Measurements from ENCODE around the gene PDZRN4.
"Not testable (repeated sequence)": the region's sequence is repeated elsewhere in the genome, so short reads cannot be mapped to it uniquely, and the experiment has no call there.

Gene PDZRN4

GRCh38 chr12:41511247-41511646 lies 323.1 kb downstream of the PDZRN4 start:
- DNase-seq (ENCODE audit: low read depth), result no peak

DNA sequence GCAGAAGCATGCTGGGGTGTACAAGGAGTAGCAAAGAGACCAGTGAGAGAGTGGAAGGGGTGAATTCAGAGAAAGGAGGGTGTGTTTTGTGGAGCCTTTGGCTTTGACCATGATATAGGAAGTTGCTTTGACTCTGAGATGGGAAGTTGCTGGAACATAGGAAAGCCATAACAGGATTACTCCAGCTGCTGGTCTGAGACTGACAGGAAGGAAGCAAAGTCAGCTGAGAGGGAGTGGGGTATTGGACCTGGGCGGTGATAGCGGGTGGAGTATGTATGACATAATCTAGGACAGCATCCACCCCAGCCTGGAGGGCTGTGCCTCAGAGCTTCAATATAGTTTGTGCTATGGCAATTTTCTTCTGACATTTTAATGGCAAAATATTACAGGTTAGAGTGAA lies 324.4 kb downstream of the PDZRN4 start:
- DNase-seq (ENCODE audit: low read depth), result no peak

DNA sequence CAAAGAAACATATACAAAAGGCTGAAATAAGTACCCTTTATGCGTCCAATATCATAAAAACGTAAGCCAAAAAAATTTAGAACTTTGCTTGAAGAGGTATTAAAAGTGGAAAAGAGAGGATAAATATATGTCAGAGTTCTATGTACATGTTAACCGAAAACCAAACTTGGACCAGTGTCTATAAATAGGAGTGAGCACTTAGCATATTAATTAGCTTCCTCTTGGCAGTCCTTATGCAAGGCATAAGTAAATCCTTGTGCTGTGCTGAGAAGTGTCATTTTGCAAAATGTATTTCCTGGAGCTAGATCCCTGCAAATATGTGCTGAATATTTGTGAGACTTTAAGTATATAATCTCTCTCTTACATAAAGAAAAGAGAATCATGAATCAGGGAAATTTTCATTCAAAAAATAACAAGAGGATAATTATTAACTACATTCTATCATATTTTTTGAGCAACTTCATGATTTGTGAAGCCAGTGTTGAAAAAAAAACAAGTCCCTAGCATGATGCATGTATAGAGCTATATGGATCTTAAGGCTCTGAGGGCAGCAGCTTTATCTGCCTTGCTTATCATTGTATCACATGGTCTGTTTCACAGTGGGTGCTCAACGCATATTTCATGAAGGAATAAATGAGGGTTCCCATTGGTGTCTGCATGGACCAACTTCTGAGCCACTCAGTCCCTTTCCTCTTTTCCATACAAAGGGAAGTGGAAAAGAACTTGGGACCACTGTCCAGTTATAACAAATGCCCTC lies 326.1 kb downstream of the PDZRN4 start:
- DNase-seq (ENCODE audit: low read depth), result no peak

DNA sequence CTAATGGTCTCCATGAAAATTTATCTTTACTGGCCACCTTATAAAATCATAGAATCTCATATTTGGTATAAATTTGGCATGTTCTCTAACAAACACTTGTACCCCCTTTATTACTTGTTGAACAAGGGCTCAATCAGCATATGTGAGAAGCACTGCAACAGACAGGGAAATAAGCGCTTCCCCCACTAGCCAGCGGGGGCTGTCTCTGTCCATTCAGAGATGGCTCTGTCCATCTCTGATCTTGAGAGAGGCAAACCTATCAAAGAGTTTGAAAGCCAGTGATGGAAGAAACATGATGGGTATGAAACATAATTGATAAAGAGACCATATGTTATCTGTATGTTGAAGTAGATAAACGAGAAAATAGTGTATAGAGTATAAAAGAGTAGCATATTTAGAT lies 326.8 kb downstream of the PDZRN4 start:
- DNase-seq (ENCODE audit: low read depth), result no peak

DNA sequence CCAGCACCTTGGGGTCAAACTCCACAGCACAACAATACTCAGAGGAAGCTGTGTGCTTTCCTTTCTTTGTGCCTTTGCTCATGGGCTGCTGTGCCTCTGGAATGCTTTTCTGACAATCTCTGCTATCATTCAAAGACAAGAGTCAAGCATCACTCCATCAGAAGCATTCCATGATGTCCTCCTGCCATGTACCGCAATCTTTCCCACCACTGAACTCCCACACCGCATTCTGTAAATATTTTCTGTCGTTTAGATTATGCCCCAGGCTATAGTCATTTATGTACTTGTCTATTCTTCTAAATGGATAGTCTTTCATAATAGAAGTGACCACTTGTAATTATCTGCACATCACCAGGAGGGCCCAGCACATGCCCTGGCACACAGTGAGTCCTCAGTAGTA lies 327.8 kb downstream of the PDZRN4 start:
- DNase-seq (ENCODE audit: low read depth), result no peak

- no peak for DNase-seq (ENCODE audit: low read depth)
Observed at GRCh38 chr12:41520869-41521268, 332.7 kb downstream of the PDZRN4 start.

GRCh38 chr12:41521872-41522379 lies 333.8 kb downstream of the PDZRN4 start:
- peak; percentile 95 for DNase-seq (ENCODE audit: low read depth)

GRCh38 chr12:41527062-41527461 lies 338.9 kb downstream of the PDZRN4 start:
- DNase-seq (ENCODE audit: low read depth), result peak; percentile 22

- no peak for DNase-seq (ENCODE audit: low read depth)
Observed at GRCh38 chr12:41527534-41528116, 339.5 kb downstream of the PDZRN4 start.

GRCh38 chr12:41528874-41529273 lies 340.8 kb downstream of the PDZRN4 start:
- no peak for DNase-seq (ENCODE audit: low read depth)

- no peak for DNase-seq (ENCODE audit: low read depth)
Observed at GRCh38 chr12:41530441-41530840, 342.3 kb downstream of the PDZRN4 start.

DNA sequence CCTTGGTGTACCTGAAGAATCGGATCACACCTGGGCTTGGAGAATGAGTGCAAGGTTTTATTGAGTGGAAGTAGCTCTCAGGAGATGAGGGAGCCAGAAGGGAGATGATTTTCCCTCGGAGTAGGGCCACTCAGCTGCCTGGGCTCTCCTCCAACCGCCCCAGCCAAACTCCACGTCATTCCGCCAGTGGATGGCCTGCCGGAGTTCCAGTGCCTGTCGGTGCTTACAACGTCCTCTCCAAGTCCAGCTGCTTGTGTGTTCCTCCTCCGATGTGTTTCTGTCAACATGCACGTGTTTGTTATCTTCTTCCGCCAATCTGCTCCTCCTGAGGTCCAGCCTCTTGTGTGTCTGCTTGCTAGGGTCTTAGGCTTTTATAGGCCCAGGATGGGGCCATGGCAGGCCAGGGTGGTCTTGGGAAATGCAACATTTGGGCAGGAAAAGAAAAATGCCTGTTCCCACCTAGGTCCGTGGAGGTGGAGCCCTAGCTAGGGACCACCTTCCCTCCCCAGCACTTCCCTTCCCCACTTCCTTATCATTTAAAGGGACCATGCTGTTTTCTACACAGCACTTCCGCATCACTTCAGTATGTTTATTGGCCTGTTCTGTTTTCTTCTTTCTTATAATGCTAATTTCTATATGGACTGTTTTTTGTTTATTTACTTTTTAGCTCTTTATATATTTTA lies 343.2 kb downstream of the PDZRN4 start:
- no peak for DNase-seq (ENCODE audit: low read depth)

DNA sequence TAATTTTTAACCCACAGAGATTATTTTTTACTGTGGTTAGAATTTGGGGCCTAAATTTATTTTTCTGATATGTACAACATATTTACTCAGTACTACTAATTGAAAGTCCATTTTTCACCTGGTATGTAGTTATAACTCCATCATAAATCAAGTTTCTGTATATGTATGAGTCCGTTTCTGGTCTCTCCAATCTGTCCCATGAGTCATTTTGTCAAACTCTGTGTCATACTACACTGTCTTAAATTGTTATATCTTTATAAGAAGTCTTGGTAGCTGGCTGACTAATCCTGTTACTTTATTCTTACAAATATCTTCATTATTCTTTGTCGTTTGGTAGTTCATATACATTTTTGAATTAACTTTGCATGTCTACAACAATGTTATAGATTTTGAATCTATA lies 344.0 kb downstream of the PDZRN4 start:
- DNase-seq (ENCODE audit: low read depth), result no peak

DNA sequence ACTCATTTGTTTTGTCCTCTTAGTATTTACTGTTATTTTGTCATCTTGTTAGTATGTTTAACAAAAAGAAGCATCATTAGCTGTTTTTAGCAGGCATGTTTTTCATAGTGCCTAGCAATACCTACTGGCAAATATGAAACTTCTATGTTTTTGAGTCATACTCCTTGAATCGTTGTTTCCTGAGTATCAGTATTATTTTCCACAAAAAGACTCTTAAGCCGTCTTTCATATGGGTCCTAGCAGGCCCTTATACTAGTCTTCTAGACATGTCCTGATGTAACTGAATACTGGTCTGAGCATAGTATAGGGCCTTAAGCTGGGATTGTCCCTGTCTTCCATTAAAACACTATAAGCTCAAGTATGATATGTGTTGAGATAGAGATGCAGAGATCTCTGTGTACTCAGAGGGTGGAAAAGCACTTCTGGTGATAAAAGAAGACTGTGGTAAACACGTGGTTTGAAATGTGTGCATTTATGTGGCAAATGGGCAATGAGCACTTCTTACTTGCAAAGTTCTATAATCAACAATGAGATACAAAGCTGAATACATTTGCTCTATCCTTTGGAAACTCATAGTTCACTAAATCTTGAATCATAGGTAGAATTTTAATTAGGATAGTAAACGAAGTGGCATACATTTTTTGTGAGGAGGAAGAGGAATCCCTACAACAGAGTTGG lies 348.8 kb downstream of the PDZRN4 start:
- DNase-seq (ENCODE audit: low read depth), result no peak

GRCh38 chr12:41537522-41537921 lies 349.4 kb downstream of the PDZRN4 start:
- DNase-seq (ENCODE audit: low read depth), result no peak

DNA sequence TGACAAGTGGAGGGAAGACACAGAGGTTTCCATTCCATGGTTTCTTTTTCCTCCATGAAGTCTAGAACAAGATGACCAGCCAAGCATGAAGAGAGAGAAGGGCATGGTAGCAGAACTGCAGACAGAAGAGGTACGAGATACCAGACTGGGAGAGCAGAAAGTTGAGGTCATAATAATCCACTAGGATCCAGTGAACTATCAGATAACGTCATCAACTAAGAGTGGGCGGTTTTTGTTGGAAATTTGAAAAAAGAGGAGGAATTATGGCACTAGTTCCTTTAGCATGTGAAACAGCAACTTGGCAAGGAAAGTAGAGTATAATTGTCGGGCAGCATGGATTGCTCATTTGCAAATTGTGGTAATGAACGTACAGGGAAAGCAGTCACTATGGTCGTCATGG lies 357.6 kb downstream of the PDZRN4 start:
- no peak for DNase-seq (ENCODE audit: low read depth)

DNA sequence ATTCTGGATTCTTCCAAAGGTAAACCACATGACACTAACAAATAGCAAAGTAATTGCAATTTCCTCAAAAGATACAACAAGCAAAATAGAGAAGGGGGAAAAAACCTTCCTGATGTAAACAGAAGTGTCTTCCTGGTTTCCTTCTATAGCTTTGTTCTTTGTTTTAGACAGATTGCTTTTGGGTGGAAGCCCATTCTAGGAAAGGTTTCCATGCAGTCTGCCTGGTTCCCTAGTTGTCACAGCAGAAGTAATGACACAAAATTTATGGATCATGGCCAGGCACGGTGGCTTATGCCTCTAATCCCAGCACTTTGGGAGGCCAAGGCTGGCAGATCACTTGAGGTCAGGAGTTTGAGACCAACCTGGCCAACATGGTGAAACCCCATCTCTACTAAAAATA lies 359.0 kb downstream of the PDZRN4 start:
- DNase-seq (ENCODE audit: low read depth), result not testable (repeated sequence)

DNA sequence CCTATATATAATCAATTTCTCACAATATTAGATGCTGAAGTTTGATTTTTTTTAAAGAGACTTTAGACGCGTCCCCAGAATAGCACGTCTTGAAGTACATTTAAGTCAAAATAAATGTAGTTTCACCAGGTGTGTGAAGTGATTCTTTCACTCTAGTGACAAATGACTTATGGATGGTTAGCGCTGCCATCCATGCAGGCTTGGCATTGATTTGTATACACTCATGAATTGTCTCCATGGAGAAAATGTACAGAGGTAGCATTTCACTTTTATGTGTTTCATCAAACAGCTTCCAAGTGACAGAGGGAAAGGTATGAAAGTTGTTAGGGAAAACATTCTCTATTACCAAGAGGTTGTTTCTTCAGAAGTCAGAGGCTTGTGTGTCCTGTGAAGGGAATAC lies 360.8 kb downstream of the PDZRN4 start:
- DNase-seq (ENCODE audit: low read depth), result no peak

GRCh38 chr12:41552588-41552987 lies 364.5 kb downstream of the PDZRN4 start:
- DNase-seq (ENCODE audit: low read depth), result peak; percentile 31

- no peak for DNase-seq (ENCODE audit: low read depth)
Observed at GRCh38 chr12:41556176-41556575, 368.1 kb downstream of the PDZRN4 start.

DNA sequence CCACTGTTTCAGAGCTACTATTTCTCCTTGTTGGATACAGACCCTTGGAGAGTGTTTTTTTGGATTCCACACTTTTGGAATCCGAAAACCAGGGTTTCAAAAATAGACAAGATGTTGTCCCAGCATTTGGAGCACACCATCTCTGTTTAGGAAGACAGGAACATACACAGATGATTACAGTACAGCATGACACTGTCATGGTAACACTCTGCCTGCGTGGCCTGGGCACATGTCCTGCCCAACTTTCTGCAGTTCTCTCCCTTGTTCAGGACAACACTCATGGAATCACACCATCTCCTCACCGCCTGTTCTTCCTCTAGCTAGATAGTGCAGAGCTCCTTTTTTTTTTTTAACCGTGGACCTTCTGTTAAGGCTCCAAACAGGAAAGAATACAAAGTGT lies 369.2 kb downstream of the PDZRN4 start:
- no peak for DNase-seq (ENCODE audit: low read depth)

GRCh38 chr12:41558671-41559070 lies 370.6 kb downstream of the PDZRN4 start:
- no peak for DNase-seq (ENCODE audit: low read depth)

- DNase-seq (ENCODE audit: low read depth), result no peak
Observed at GRCh38 chr12:41563051-41563450, 374.9 kb downstream of the PDZRN4 start.

All from iris pigment epithelial cell (primary cell).